Bronchial epithelial cell (primary cell): ENCODE results near the gene SLC39A11. TPM values are rescaled to one million over a fixed set of nuclear protein-coding genes. Genes with fewer than 3 reads are reported as not detected.

Source experiments
- DNase-seq: peaks from one replicate; pipeline ENCODE4 v3.0.0-alpha.2; 2010; ENCODE audit warnings: low read depth
- FAIRE-seq: peaks from 2 replicates; lab custom pipeline; 2011; peaks lifted over from hg19 to GRCh38; lab: Jason Lieb, UNC
- H3K27me3 ChIP-seq: 2 replicates; pipeline ENCODE4 v1.5.1; 2011; ENCODE audit warnings: low read length; ENCODE audit not compliant: control insufficient read depth, insufficient read depth
- H3K36me3 ChIP-seq: 2 replicates; pipeline ENCODE4 v1.5.1; 2011; ENCODE audit warnings: low read length; ENCODE audit not compliant: control insufficient read depth, insufficient read depth
- H3K4me3 ChIP-seq: 2 replicates; pipeline ENCODE4 v1.5.1; 2011; ENCODE audit warnings: mild to moderate bottlenecking, low read depth, low read length, control low read depth
- total RNA-seq: library from RNA; depleted of rRNA; stranded (reverse); fragments of >200 nt; gene quantifications from 2 replicates; pipeline ENCODE4 v1.2.1, GENCODE V29; 2014
- TF ChIP-seq, protein P1 (sequence below): IDR thresholded peaks from 2 replicates; pipeline ENCODE4 v1.5.1; 2011; ENCODE audit warnings: mild to moderate bottlenecking, moderate library complexity, low read length, control low read depth, inconsistent platforms; ENCODE audit not compliant: insufficient read depth, severe bottlenecking

Gene SLC39A11
- total RNA-seq, 1 donor from 2014 or later: 23.4 TPM

DNA sequence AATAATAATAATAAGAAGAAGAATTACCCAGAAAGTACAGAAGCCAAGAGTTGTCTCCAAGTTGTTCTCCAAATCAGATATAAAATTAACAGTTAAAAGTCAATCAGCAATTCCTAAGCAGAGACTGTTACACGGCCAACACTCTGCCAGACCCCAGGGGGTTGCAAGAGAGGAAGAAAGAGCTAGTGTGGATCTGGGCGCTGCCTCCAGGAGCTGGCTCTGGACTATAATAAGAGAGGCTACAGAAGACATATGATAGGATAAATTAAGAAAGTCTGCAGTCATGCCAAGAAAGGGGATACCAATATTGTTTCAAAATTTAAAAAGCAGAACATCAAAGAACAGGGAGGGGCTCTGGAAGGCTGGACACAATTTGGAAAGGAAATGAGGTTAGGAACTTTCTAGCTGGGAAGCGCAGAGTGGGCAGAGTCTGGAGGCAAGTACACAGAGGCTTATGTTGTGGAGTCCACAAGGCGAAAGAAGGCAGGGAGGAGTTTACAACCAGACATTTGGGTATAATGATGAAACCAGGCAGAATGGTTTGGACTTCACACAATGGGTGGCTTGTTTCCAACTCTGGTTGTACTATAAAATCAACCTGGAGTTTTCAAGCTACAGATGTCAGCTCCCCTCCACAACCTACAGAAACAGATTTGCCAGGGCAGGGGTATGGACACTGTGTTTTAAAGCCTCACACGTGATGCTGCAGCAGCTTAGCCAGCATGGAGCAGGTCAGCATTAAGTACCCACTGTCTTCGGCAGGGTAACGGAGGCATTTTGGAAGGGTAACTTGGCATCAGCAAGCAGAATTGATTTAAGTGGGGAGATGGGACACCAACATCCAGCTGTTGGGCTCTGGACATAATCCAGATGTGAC, 49.4 kb downstream of the SLC39A11 start:
- TF ChIP-seq, protein P1, sequence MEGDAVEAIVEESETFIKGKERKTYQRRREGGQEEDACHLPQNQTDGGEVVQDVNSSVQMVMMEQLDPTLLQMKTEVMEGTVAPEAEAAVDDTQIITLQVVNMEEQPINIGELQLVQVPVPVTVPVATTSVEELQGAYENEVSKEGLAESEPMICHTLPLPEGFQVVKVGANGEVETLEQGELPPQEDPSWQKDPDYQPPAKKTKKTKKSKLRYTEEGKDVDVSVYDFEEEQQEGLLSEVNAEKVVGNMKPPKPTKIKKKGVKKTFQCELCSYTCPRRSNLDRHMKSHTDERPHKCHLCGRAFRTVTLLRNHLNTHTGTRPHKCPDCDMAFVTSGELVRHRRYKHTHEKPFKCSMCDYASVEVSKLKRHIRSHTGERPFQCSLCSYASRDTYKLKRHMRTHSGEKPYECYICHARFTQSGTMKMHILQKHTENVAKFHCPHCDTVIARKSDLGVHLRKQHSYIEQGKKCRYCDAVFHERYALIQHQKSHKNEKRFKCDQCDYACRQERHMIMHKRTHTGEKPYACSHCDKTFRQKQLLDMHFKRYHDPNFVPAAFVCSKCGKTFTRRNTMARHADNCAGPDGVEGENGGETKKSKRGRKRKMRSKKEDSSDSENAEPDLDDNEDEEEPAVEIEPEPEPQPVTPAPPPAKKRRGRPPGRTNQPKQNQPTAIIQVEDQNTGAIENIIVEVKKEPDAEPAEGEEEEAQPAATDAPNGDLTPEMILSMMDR: no peak
- DNase-seq: no peak
- Histone ChIP-seq H3K36me3 (no peaks in the 10 kb centered on the region), H3K27me3 (no peaks in the 10 kb centered on the region), H3K4me3 (no peak overlapping the region)
- FAIRE-seq: no peak

DNA sequence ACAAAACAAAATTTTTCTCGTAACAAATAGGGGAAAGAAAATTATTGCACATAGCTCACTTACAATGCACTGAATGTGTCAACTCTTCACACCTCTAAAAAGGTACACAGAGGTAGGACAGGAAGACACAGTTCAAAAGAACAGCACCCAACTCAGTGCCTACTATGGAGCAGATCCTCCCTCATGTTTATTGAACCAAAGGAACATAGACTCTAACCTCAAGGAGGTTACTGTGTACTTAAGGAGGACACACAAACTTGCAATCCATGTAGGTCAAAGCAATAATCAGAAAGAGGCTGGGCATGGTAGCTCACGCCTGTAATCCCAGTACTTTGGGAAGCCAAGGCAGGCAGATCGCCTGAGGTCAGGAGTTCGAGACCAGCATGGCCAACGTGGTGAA, 50.3 kb downstream of the SLC39A11 start:
- FAIRE-seq: no peak
- TF ChIP-seq, protein P1: no peak

DNA sequence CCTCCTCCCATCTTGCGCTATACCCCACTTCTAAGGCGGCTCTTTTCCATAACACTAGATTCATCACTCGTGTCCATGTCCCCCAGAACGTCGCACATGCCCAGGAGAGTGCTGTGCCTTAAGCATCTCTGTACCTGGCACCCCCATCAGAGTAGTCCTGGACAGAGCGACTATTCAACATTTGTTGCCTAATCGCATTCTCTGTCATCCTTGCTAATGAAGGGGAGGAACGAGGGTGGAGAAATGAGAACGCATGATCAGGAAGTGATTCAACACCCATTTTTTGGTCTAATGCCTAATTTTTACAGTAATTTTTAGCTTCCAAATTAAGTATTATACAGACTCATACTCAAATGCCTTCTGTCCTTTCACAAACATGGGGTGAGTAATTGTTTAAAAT, 53.2 kb downstream of the SLC39A11 start:
- no peaks in the 10 kb centered on the region for H3K27me3 ChIP-seq
- FAIRE-seq: no peak
- H3K36me3 ChIP-seq: no peaks in the 10 kb centered on the region
- no peak overlapping the region for H3K4me3 ChIP-seq
- TF ChIP-seq, protein P1: no peak
- DNase-seq: no peak

More for the DNA sequence above, 50.3 kb downstream of the SLC39A11 start:
- no peaks in the 10 kb centered on the region for H3K36me3 ChIP-seq
- DNase-seq: no peak
- no peak overlapping the region for H3K4me3 ChIP-seq
- no peaks in the 10 kb centered on the region for H3K27me3 ChIP-seq

DNA sequence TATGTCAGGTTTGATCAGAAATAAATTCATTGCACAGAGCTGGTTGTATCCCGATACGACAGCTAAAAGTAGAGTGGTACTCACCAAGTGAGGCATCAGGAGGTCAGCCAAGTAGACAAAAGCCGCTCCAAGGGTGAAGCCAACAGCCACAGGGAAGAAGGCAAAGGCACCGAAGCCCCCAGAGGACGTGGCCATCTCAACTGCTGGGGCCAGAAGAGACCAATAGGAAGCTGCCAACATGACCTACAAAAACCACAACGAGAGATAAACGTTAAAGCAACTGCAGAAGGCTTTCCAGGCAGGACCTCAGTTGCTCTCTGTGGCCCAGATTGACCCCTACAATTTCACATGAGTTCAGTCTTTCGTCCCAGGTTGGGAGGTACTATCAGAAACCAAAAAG, 61.0 kb downstream of the SLC39A11 start:
- FAIRE-seq (no peak), DNase-seq (no peak)
- TF ChIP-seq, protein P1: no peak
- Histone ChIP-seq H3K27me3 (no peaks in the 10 kb centered on the region), H3K36me3 (no peaks in the 10 kb centered on the region), H3K4me3 (no peak overlapping the region)

DNA sequence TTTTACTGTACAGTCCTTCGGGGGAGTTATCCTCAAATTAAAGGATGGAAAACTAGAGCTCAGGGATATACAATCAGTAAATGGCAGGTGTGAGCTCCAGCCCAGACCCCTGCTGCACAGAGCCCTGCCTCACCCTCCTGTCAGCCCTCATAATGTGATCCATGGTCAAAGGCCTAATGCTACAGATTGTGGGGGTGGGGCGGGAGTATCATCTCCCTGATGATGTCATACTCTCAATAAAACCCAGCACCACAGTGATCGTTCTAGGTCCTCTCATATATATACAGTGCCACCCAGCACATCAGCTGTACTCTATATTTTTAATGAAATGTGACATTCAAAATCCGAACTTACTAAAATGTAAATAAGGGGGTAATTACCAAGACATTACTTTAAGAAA, 61.5 kb downstream of the SLC39A11 start:
- TF ChIP-seq, protein P1: no peak
- FAIRE-seq (no peak), DNase-seq (no peak)
- Histone ChIP-seq H3K36me3 (no peaks in the 10 kb centered on the region), H3K4me3 (no peak overlapping the region), H3K27me3 (no peaks in the 10 kb centered on the region)

DNA sequence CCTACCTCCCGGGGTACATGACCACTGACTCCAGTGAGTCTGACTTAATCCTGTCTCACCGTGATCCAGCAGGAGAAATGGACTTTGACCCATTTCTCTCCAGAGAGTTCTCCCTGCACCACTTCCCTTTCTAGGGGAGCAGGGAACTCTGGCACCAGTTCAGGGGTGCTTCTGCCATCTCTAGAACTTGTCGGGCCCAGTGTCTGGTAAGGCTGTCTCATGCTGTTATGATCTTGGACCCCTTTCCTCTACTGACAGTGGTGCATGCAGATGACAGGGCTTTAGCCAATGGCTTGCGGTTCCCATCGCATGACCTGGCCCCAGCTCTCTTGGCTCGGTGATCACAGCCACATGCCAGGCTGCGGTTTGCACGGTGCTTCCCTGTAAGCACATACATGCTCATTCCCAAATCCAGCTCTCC, 62.0 kb downstream of the SLC39A11 start:
- no peak overlapping the region for H3K4me3 ChIP-seq
- no peak for FAIRE-seq
- TF ChIP-seq, protein P1: no peak
- no peak for DNase-seq
- no peaks in the 10 kb centered on the region for H3K27me3 ChIP-seq
- H3K36me3 ChIP-seq: no peaks in the 10 kb centered on the region
